Progenitor cell of endocrine pancreas (in vitro differentiated cells): ENCODE data around the gene DCTN1. TPM values are rescaled to one million over a fixed set of nuclear protein-coding genes. Genes with fewer than 3 reads are reported as not detected.

Experiments used
- DNase-seq: peaks from one replicate; pipeline ENCODE4 v3.0.0; 2021; ENCODE audit warnings: low spot score; ENCODE audit not compliant: unreplicated experiment
- H3K27ac Mint-ChIP-seq: 2 replicates; pipeline ENCODE4 v1.8.0; 2021; ENCODE audit warnings: mild to moderate bottlenecking, moderate library complexity, mixed read lengths
- H3K27me3 Mint-ChIP-seq: 2 replicates; pipeline ENCODE4 v1.8.0; 2021; ENCODE audit warnings: mixed read lengths
- H3K36me3 Mint-ChIP-seq: 2 replicates; pipeline ENCODE4 v1.8.0; 2022; ENCODE audit warnings: mixed read lengths; ENCODE audit not compliant: insufficient read depth
- H3K4me1 Mint-ChIP-seq: 2 replicates; pipeline ENCODE4 v1.8.0; 2021; ENCODE audit warnings: low read depth, mixed read lengths
- H3K4me3 Mint-ChIP-seq: 2 replicates; pipeline ENCODE4 v1.8.0; 2021; ENCODE audit warnings: low read depth, mild to moderate bottlenecking, moderate library complexity, mixed read lengths
- H3K9me3 Mint-ChIP-seq: 2 replicates; pipeline ENCODE4 v1.8.0; 2021; ENCODE audit warnings: low read depth, mixed read lengths
- CTCF ChIP-seq: fragments of 200-600 bp; sonication (generic); IDR thresholded peaks from one replicate; pipeline ENCODE4 v1.5.0; 2021; ENCODE audit warnings: antibody characterized with exemption, mild to moderate bottlenecking; ENCODE audit not compliant: unreplicated experiment
- total RNA-seq: library from RNA; stranded (reverse); gene quantifications from 2 replicates; pipeline ENCODE4 v1.2.1, GENCODE V29; 2021

DCTN1 gene
- total RNA-seq, 1 donor from 2014 or later = 195 TPM

GRCh38 chr2:74381751-74382150, 1.6 kb upstream of the DCTN1 start:
- no peak for DNase-seq
- peaks cover 4% of the 10 kb centered on the region for H3K36me3 Mint-ChIP-seq
- TF ChIP-seq CTCF = no peak
- no peak overlapping the region for H3K4me3 Mint-ChIP-seq
- H3K27me3 Mint-ChIP-seq = no peaks in the 10 kb centered on the region
- no peak overlapping the region for H3K27ac Mint-ChIP-seq
- H3K4me1 Mint-ChIP-seq = peaks cover 11% of the 10 kb centered on the region
- H3K9me3 Mint-ChIP-seq = no peaks in the 10 kb centered on the region

GRCh38 chr2:74378007-74378406, 2.1 kb downstream of the DCTN1 start:
- no peak overlapping the region for H3K4me3 Mint-ChIP-seq
- TF ChIP-seq CTCF = no peak
- DNase-seq = no peak
- peaks cover 4% of the 10 kb centered on the region for H3K36me3 Mint-ChIP-seq
- H3K27me3 Mint-ChIP-seq = no peaks in the 10 kb centered on the region
- H3K9me3 Mint-ChIP-seq = no peaks in the 10 kb centered on the region
- H3K4me1 Mint-ChIP-seq = peaks cover 29% of the 10 kb centered on the region
- H3K27ac Mint-ChIP-seq = no peak overlapping the region

GRCh38 chr2:74375838-74376237, 4.3 kb downstream of the DCTN1 start:
- Mint-ChIP-seq H3K9me3 (no peaks in the 10 kb centered on the region), H3K36me3 (peaks cover 8% of the 10 kb centered on the region)

GRCh38 chr2:74374509-74375205, 5.5 kb downstream of the DCTN1 start:
- H3K27me3 Mint-ChIP-seq = no peaks in the 10 kb centered on the region
- peak overlapping the region; percentile 81 for H3K4me3 Mint-ChIP-seq
- no peaks in the 10 kb centered on the region for H3K9me3 Mint-ChIP-seq
- no peak for TF ChIP-seq CTCF
- H3K36me3 Mint-ChIP-seq = peaks cover 14% of the 10 kb centered on the region
- DNase-seq = peak; percentile 65
- peaks cover 19% of the 10 kb centered on the region for H3K4me1 Mint-ChIP-seq
- H3K27ac Mint-ChIP-seq = peak overlapping the region; percentile 73

More at GRCh38 chr2:74375838-74376237, 4.3 kb downstream of the DCTN1 start:
- TF ChIP-seq CTCF = no peak
- H3K4me1 Mint-ChIP-seq = peaks cover 28% of the 10 kb centered on the region
- H3K27ac Mint-ChIP-seq = no peak overlapping the region
- H3K27me3 Mint-ChIP-seq = no peaks in the 10 kb centered on the region
- DNase-seq = no peak
- no peak overlapping the region for H3K4me3 Mint-ChIP-seq

GRCh38 chr2:74373985-74374384, 6.1 kb downstream of the DCTN1 start:
- Mint-ChIP-seq H3K27me3 (no peaks in the 10 kb centered on the region), H3K9me3 (no peaks in the 10 kb centered on the region), H3K4me3 (peak overlapping the region; percentile 81), H3K36me3 (peaks cover 15% of the 10 kb centered on the region), H3K27ac (peak overlapping the region; percentile 73), H3K4me1 (peaks cover 19% of the 10 kb centered on the region)
- no peak for TF ChIP-seq CTCF
- no peak for DNase-seq
